IPS-18a (cell line): ENCODE results near the gene BBIP1.
"Not testable (repeated sequence)": the region's sequence is repeated elsewhere in the genome, so short reads cannot be mapped to it uniquely, and the experiment has no call there.

Experiments
- H3K27ac ChIP-seq: one replicate; pipeline ENCODE4 v1.5.1; 2013; ENCODE audit warnings: low read length
- H3K27me3 ChIP-seq: one replicate; pipeline ENCODE4 v1.6.1; 2013; ENCODE audit warnings: mild to moderate bottlenecking, low read length; ENCODE audit not compliant: control insufficient read depth, insufficient read depth
- H3K36me3 ChIP-seq: one replicate; pipeline ENCODE4 v1.6.1; 2013; ENCODE audit warnings: low read depth, low read length; ENCODE audit not compliant: control insufficient read depth
- H3K4me1 ChIP-seq: one replicate; pipeline ENCODE4 v1.6.1; 2013; ENCODE audit warnings: low read depth, low read length; ENCODE audit not compliant: control insufficient read depth
- H3K4me3 ChIP-seq: one replicate; pipeline ENCODE4 v1.5.1; 2013; ENCODE audit warnings: low read length
- H3K9ac ChIP-seq: one replicate; pipeline ENCODE4 v1.6.1; 2013; ENCODE audit warnings: mild to moderate bottlenecking, low read length, moderate library complexity
- H3K9me3 ChIP-seq: one replicate; pipeline ENCODE4 v1.6.1; 2013; ENCODE audit warnings: low read depth, low read length; ENCODE audit not compliant: control insufficient read depth

The BBIP1 gene

GRCh38 chr10:110876788-110877187, 42.2 kb downstream of the BBIP1 start:
- no peaks in the 10 kb centered on the region for H3K27me3 ChIP-seq
- no peak overlapping the region for H3K4me3 ChIP-seq
- H3K36me3 ChIP-seq = peaks cover under 1% of the 10 kb centered on the region
- peaks cover 8% of the 10 kb centered on the region for H3K4me1 ChIP-seq
- H3K9me3 ChIP-seq = no peaks in the 10 kb centered on the region
- H3K27ac ChIP-seq = no peak overlapping the region
- H3K9ac ChIP-seq = no peak overlapping the region

GRCh38 chr10:110876000-110876399, 43.0 kb downstream of the BBIP1 start:
- Histone ChIP-seq H3K27me3 (no peaks in the 10 kb centered on the region), H3K9ac (no peak overlapping the region), H3K36me3 (no peaks in the 10 kb centered on the region), H3K27ac (no peak overlapping the region), H3K4me3 (no peak overlapping the region), H3K4me1 (peaks cover 13% of the 10 kb centered on the region), H3K9me3 (no peaks in the 10 kb centered on the region)

- peaks cover 16% of the 10 kb centered on the region for H3K4me1 ChIP-seq
- no peaks in the 10 kb centered on the region for H3K9me3 ChIP-seq
- H3K27ac ChIP-seq = no peak overlapping the region
- H3K9ac ChIP-seq = peak overlapping the region; percentile 60
- peak overlapping the region; percentile 65 for H3K4me3 ChIP-seq
- H3K27me3 ChIP-seq = no peaks in the 10 kb centered on the region
- no peaks in the 10 kb centered on the region for H3K36me3 ChIP-seq
Observed at GRCh38 chr10:110873951-110874350, 45.0 kb downstream of the BBIP1 start.

- no peaks in the 10 kb centered on the region for H3K9me3 ChIP-seq
- peaks cover 16% of the 10 kb centered on the region for H3K4me1 ChIP-seq
- H3K27me3 ChIP-seq = no peaks in the 10 kb centered on the region
- H3K4me3 ChIP-seq = peak overlapping the region; percentile 65
- H3K9ac ChIP-seq = peak overlapping the region; percentile 60
- no peaks in the 10 kb centered on the region for H3K36me3 ChIP-seq
- H3K27ac ChIP-seq = peak overlapping the region; percentile 54
Observed at GRCh38 chr10:110872984-110873923, 45.7 kb downstream of the BBIP1 start.

GRCh38 chr10:110872145-110872983, 46.6 kb downstream of the BBIP1 start:
- no peaks in the 10 kb centered on the region for H3K9me3 ChIP-seq
- no peaks in the 10 kb centered on the region for H3K27me3 ChIP-seq
- H3K4me3 ChIP-seq = peak overlapping the region; percentile 65
- H3K27ac ChIP-seq = peak overlapping the region; percentile 54
- H3K36me3 ChIP-seq = no peaks in the 10 kb centered on the region
- peak overlapping the region; percentile 60 for H3K9ac ChIP-seq
- H3K4me1 ChIP-seq = peaks cover 16% of the 10 kb centered on the region

GRCh38 chr10:110871298-110872084, 47.5 kb downstream of the BBIP1 start, which contains the start of gene PDCD4:
TSS of gene PDCD4 (plus strand) at chr10:110871928. CDS start at chr10:110876028, 4,100 bp downstream.
- H3K27ac ChIP-seq = peak within 1 kb of the TSS; percentile 77
- H3K4me1 ChIP-seq = peaks cover 16% of the 10 kb centered on the region
- H3K36me3 ChIP-seq = no peaks in the 10 kb centered on the region
- H3K9me3 ChIP-seq = no peaks in the 10 kb centered on the region
- no peaks in the 10 kb centered on the region for H3K27me3 ChIP-seq
- peak within 1 kb of the TSS; percentile 65 for H3K4me3 ChIP-seq
- peak within 1 kb of the TSS; percentile 69 for H3K9ac ChIP-seq

- Histone ChIP-seq H3K27ac (peak overlapping the region; percentile 77), H3K27me3 (no peaks in the 10 kb centered on the region), H3K9me3 (no peaks in the 10 kb centered on the region), H3K9ac (peak overlapping the region; percentile 69), H3K4me3 (peak overlapping the region; percentile 65), H3K4me1 (peaks cover 16% of the 10 kb centered on the region), H3K36me3 (no peaks in the 10 kb centered on the region)
Observed at GRCh38 chr10:110870823-110871297, 48.1 kb downstream of the BBIP1 start.

GRCh38 chr10:110868981-110869380, 50.0 kb downstream of the BBIP1 start:
- Histone ChIP-seq H3K4me1 (peaks cover 16% of the 10 kb centered on the region), H3K4me3 (no peak overlapping the region), H3K9me3 (no peaks in the 10 kb centered on the region), H3K27me3 (no peaks in the 10 kb centered on the region), H3K36me3 (no peaks in the 10 kb centered on the region), H3K27ac (no peak overlapping the region), H3K9ac (no peak overlapping the region)

GRCh38 chr10:110867807-110868465, 51.0 kb downstream of the BBIP1 start:
- H3K27ac ChIP-seq = no peak overlapping the region
- no peaks in the 10 kb centered on the region for H3K36me3 ChIP-seq
- peaks cover 8% of the 10 kb centered on the region for H3K4me1 ChIP-seq
- H3K27me3 ChIP-seq = no peaks in the 10 kb centered on the region
- no peak overlapping the region for H3K9ac ChIP-seq
- H3K9me3 ChIP-seq = no peaks in the 10 kb centered on the region
- H3K4me3 ChIP-seq = no peak overlapping the region

GRCh38 chr10:110867011-110867806, 51.8 kb downstream of the BBIP1 start:
- not testable (repeated sequence) for H3K9me3 ChIP-seq, H3K27me3 ChIP-seq, H3K27ac ChIP-seq, H3K4me3 ChIP-seq, H3K36me3 ChIP-seq, H3K4me1 ChIP-seq, H3K9ac ChIP-seq
